Endothelial cell of umbilical vein (primary cell): ENCODE results near the gene CCDC14.
"Not testable (repeated sequence)": the region's sequence is repeated elsewhere in the genome, so short reads cannot be mapped to it uniquely, and the experiment has no call there.

Experiments used
- EZH2 ChIP-seq: IDR thresholded peaks from 2 replicates; pipeline ENCODE4 v1.6.1; 2012; ENCODE audit warnings: borderline replicate concordance, low read depth, mild to moderate bottlenecking, moderate library complexity, low read length, inconsistent platforms; ENCODE audit not compliant: severe bottlenecking
- GATA2 ChIP-seq: IDR thresholded peaks from 2 replicates; pipeline ENCODE4 v1.7.0; 2011; ENCODE audit warnings: low read depth, mild to moderate bottlenecking, moderate library complexity, mixed read lengths, low read length; ENCODE audit not compliant: insufficient read length, insufficient read depth
- JUN ChIP-seq: IDR thresholded peaks from 2 replicates; pipeline ENCODE4 v1.6.1; 2011; ENCODE audit warnings: borderline replicate concordance, low read depth; ENCODE audit not compliant: insufficient read length, insufficient read depth
- POLR2A ChIP-seq: IDR thresholded peaks from 2 replicates; pipeline ENCODE4 v1.6.1; 2012; ENCODE audit warnings: low read depth, mild to moderate bottlenecking, control low read depth, low read length
- POLR2AphosphoS5 ChIP-seq: IDR thresholded peaks from 2 replicates; pipeline ENCODE4 v1.6.1; 2012; ENCODE audit warnings: low read depth, mild to moderate bottlenecking, control low read depth, low read length, moderate library complexity; ENCODE audit not compliant: insufficient read depth
- TF ChIP-seq, protein P1 (sequence below), 2 donors: IDR thresholded peaks; 1 replicate in 1 of 2; 2 replicates in 1 of 2; pipeline ENCODE4 v1.5.1; 2011; ENCODE audit warnings: low read length in 2 of 2, mild to moderate bottlenecking in 2 of 2, moderate library complexity in 2 of 2, control low read depth in 1 of 2, inconsistent platforms in 1 of 2, low read depth in 1 of 2; ENCODE audit not compliant: insufficient read depth in 1 of 2; ENCODE audit errors: extremely low read depth in 1 of 2

DNA sequence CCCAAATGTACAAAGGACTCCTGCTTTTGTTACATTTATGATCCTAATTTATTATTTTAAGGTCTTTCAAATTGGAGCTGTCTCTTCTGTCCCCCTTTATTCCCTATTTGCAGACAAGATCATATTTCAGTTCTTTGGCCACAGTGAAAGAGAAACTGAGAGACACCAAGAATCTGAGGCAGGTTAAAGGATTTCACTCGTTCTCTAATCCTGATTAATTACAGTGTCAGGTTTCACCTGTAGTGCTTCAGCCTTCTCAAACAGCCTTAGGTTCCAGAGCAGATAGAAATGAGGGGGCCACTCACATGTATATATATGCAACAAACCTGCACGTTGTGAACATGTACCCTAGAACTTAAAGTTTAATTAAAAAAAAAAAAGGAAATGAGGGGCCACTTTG lies 6.2 kb upstream of the CCDC14 start:
- TF ChIP-seq, protein P1, sequence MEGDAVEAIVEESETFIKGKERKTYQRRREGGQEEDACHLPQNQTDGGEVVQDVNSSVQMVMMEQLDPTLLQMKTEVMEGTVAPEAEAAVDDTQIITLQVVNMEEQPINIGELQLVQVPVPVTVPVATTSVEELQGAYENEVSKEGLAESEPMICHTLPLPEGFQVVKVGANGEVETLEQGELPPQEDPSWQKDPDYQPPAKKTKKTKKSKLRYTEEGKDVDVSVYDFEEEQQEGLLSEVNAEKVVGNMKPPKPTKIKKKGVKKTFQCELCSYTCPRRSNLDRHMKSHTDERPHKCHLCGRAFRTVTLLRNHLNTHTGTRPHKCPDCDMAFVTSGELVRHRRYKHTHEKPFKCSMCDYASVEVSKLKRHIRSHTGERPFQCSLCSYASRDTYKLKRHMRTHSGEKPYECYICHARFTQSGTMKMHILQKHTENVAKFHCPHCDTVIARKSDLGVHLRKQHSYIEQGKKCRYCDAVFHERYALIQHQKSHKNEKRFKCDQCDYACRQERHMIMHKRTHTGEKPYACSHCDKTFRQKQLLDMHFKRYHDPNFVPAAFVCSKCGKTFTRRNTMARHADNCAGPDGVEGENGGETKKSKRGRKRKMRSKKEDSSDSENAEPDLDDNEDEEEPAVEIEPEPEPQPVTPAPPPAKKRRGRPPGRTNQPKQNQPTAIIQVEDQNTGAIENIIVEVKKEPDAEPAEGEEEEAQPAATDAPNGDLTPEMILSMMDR (IDR thresholded peaks at IDR 0.05; ENCODE audit: extremely low read depth in 1 of 2, insufficient read depth in 1 of 2, low read depth in 1 of 2, low read length in 2 of 2), result not testable (repeated sequence)
- not testable (repeated sequence) for TF ChIP-seq POLR2A, POLR2AphosphoS5, EZH2, GATA2, JUN
